RWPE2 (cell line): ENCODE measurements around the gene RBMS1.
A peak's percentile ranks its signal among the peaks of the same experiment; 100 is the strongest.

Experiments used
- ATAC-seq: fragments of 200-7000 bp; cut with Tn5 transposase; 3 replicates; pipeline ENCODE4 v1.9.1; 2021; ENCODE audit warnings: low read depth
- DNase-seq: peaks from one replicate; pipeline ENCODE4 v3.0.0-alpha.2; 2020; ENCODE audit warnings: low spot score
- H3K27ac ChIP-seq: fragments of 450-650 bp; 2 replicates; pipeline ENCODE4 v1.5.1; 2017; ENCODE audit warnings: mild to moderate bottlenecking; ENCODE audit not compliant: poor library complexity, severe bottlenecking
- H3K27me3 ChIP-seq: fragments of 250-450 bp; sonication (Bioruptor Pico); 2 replicates; pipeline ENCODE4 v1.5.1; 2021; ENCODE audit warnings: mild to moderate bottlenecking, moderate library complexity; ENCODE audit not compliant: insufficient read depth, poor library complexity, severe bottlenecking
- H3K36me3 ChIP-seq: fragments of 250-450 bp; sonication (Bioruptor Pico); 2 replicates; pipeline ENCODE4 v1.5.1; 2020; ENCODE audit warnings: low read depth, mild to moderate bottlenecking, moderate library complexity
- H3K4me1 ChIP-seq: fragments of 250-450 bp; sonication (Bioruptor Pico); 2 replicates; pipeline ENCODE4 v1.5.1; 2021; ENCODE audit warnings: mild to moderate bottlenecking, moderate library complexity; ENCODE audit not compliant: insufficient read depth, poor library complexity, severe bottlenecking
- H3K4me3 ChIP-seq: fragments of 250-450 bp; sonication (Bioruptor Pico); 2 replicates; pipeline ENCODE4 v1.5.1; 2021; ENCODE audit warnings: mild to moderate bottlenecking, moderate library complexity; ENCODE audit not compliant: severe bottlenecking
- H3K9me3 ChIP-seq: fragments of 250-450 bp; sonication (Bioruptor Pico); 2 replicates; pipeline ENCODE4 v1.5.1; 2021; ENCODE audit warnings: mild to moderate bottlenecking, moderate library complexity; ENCODE audit not compliant: severe bottlenecking
- CTCF ChIP-seq: fragments of 450-650 bp; IDR thresholded peaks from one replicate; pipeline ENCODE4 v1.5.1; 2017; ENCODE audit warnings: mild to moderate bottlenecking, moderate library complexity; ENCODE audit not compliant: poor library complexity, severe bottlenecking

Gene RBMS1

GRCh38 chr2:160238392-160238791 is 255.2 kb downstream of the RBMS1 start:
- H3K9me3 ChIP-seq = no peaks in the 10 kb centered on the region
- no peak for TF ChIP-seq CTCF
- no peaks in the 10 kb centered on the region for H3K36me3 ChIP-seq
- DNase-seq (no peak), ATAC-seq (no peak)
- no peak overlapping the region for H3K4me3 ChIP-seq
- peaks cover 30% of the 10 kb centered on the region for H3K4me1 ChIP-seq
- peak overlapping the region; percentile 98 for H3K27ac ChIP-seq
- H3K27me3 ChIP-seq = no peaks in the 10 kb centered on the region

- no peaks in the 10 kb centered on the region for H3K36me3 ChIP-seq
- peak overlapping the region; percentile 100 for H3K27ac ChIP-seq
- no peak for TF ChIP-seq CTCF
- ATAC-seq (no peak), DNase-seq (no peak)
- peaks cover 27% of the 10 kb centered on the region for H3K4me1 ChIP-seq
- no peak overlapping the region for H3K4me3 ChIP-seq
- H3K27me3 ChIP-seq = no peaks in the 10 kb centered on the region
- no peaks in the 10 kb centered on the region for H3K9me3 ChIP-seq
Measured at GRCh38 chr2:160232905-160233475, 260.6 kb downstream of the RBMS1 start.

GRCh38 chr2:160229591-160229990 is 264.0 kb downstream of the RBMS1 start:
- peaks cover 61% of the 10 kb centered on the region for H3K4me1 ChIP-seq
- H3K9me3 ChIP-seq = no peaks in the 10 kb centered on the region
- no peaks in the 10 kb centered on the region for H3K27me3 ChIP-seq
- H3K27ac ChIP-seq = peak overlapping the region; percentile 100
- no peak overlapping the region for H3K4me3 ChIP-seq
- ATAC-seq (peak; percentile 50), DNase-seq (no peak)
- no peaks in the 10 kb centered on the region for H3K36me3 ChIP-seq
- TF ChIP-seq CTCF = no peak

GRCh38 chr2:160228141-160228917 is 265.3 kb downstream of the RBMS1 start:
- ATAC-seq (peak; percentile 72), DNase-seq (no peak)
- Histone ChIP-seq H3K27me3 (no peaks in the 10 kb centered on the region), H3K9me3 (no peaks in the 10 kb centered on the region), H3K4me3 (no peak overlapping the region), H3K4me1 (peaks cover 73% of the 10 kb centered on the region), H3K27ac (peak overlapping the region; percentile 100), H3K36me3 (no peaks in the 10 kb centered on the region)
- no peak for TF ChIP-seq CTCF
